Measurements from ENCODE around the gene NEDD9. TPM values are rescaled to one million over a fixed set of nuclear protein-coding genes. Genes with fewer than 3 reads are reported as not detected.

The NEDD9 gene
- total RNA-seq, 1 experiment from 2014 or later: 0.17 TPM

- no peak for TF ChIP-seq CBX3 (IDR thresholded peaks at IDR 0.05; ENCODE audit: low read depth)
- TF ChIP-seq FOSL1 (IDR thresholded peaks at IDR 0.05; ENCODE audit: low read depth): no peak
- TF ChIP-seq CEBPB (IDR thresholded peaks at IDR 0.05; ENCODE audit: low read depth): no peak
- TF ChIP-seq ATF3 (IDR thresholded peaks at IDR 0.05): no peak
- no peak for TF ChIP-seq ZNF274 (IDR thresholded peaks at IDR 0.05; ENCODE audit: low read depth, low read length)
- TF ChIP-seq SRF (IDR thresholded peaks at IDR 0.05; ENCODE audit: low read depth): no peak
- TF ChIP-seq TCF7L2 (IDR thresholded peaks at IDR 0.05; ENCODE audit: borderline replicate concordance, extremely low read depth, insufficient read depth, insufficient read length): no peak
- TF ChIP-seq EZH2phosphoT487 (IDR thresholded peaks at IDR 0.05; ENCODE audit: borderline replicate concordance): no peak
- no peak for TF ChIP-seq MAX (IDR thresholded peaks at IDR 0.05)
- no peak for TF ChIP-seq ZBTB33 (IDR thresholded peaks at IDR 0.05; ENCODE audit: extremely low read depth, insufficient replicate concordance, low read length)
- no peak for TF ChIP-seq JUND (IDR thresholded peaks at IDR 0.05)
- no peak for TF ChIP-seq CTCF (IDR thresholded peaks at IDR 0.05 in 2 of 3, conservative IDR thresholded peaks at IDR 0.05 in 1 of 3; ENCODE audit: borderline replicate concordance in 1 of 3, insufficient read depth in 1 of 3, low read depth in 2 of 3, low read length in 2 of 3)
- no peak for TF ChIP-seq EZH2 (IDR thresholded peaks at IDR 0.05)
- no peak for TF ChIP-seq POLR2A (IDR thresholded peaks at IDR 0.05; ENCODE audit: borderline replicate concordance, extremely low read depth, insufficient read depth, insufficient read length)
- TF ChIP-seq RAD21 (IDR thresholded peaks at IDR 0.05; ENCODE audit: low read depth): no peak
- TF ChIP-seq ZFX (IDR thresholded peaks at IDR 0.05): no peak
- TF ChIP-seq REST (IDR thresholded peaks at IDR 0.05; ENCODE audit: low read depth): no peak
- no peak for TF ChIP-seq SP1 (IDR thresholded peaks at IDR 0.05; ENCODE audit: low read depth)
- no peak for TF ChIP-seq YY1 (IDR thresholded peaks at IDR 0.05; ENCODE audit: extremely low read depth, insufficient replicate concordance, low read depth, low read length)
- DNase-seq (ENCODE audit: low read depth, low spot score) (no peak), ATAC-seq (no peak)
- Histone ChIP-seq H2AFZ (ENCODE audit: low read depth, low read length, poor library complexity, severe bottlenecking) (no peak overlapping the region), H3K9me2 (ENCODE audit: insufficient read depth) (no peaks in the 10 kb centered on the region), H3K79me2 (ENCODE audit: insufficient read depth, low read length) (no peaks in the 10 kb centered on the region), H3K4me2 (ENCODE audit: low read length) (no peak overlapping the region), H3K27ac (ENCODE audit: low read depth, low read length) (no peak overlapping the region), H3K9me3 (ENCODE audit: control insufficient read depth in 1 of 2, insufficient read depth in 1 of 2, low read depth in 1 of 2, low read length in 2 of 2) (no peaks in the 10 kb centered on the region), H4K20me1 (ENCODE audit: insufficient read depth) (no peaks in the 10 kb centered on the region), H3K27me3 (ENCODE audit: insufficient read depth, low read length) (0 out of 2 replicates have a peak, but pooled peaks cover 9% of the 10 kb centered on the region), H3K9ac (ENCODE audit: low read length) (no peak overlapping the region), H3K4me1 (ENCODE audit: control insufficient read depth in 1 of 2, insufficient read depth in 2 of 2, low read length in 2 of 2) (peaks cover 0 to 7% of the 10 kb centered on the region in 2 experiments; a peak in 3 of 4 replicates), H3K4me3 (replicated peaks in 1 of 2; ENCODE audit: low read depth in 1 of 2, low read length in 2 of 2) (no peak overlapping the region), H3K36me3 (ENCODE audit: control insufficient read depth in 1 of 2, insufficient read depth in 2 of 2, low read length in 2 of 2) (no peaks in the 10 kb centered on the region)
- intact Hi-C loops (cut with micrococcal nuclease): loop anchor here (5.0 kb wide), 1 partner anchor 263 kb away; no protein-coding TSS in a partner anchor
- CTCF ChIA-PET: no interaction called here
- POLR2A ChIA-PET: no interaction called here
- RAD21 ChIA-PET (ENCODE audit: low non-redundant PET in 1 of 2, low total read pairs in 2 of 2, uncharacterized antibody in 2 of 2, unreplicated experiment in 2 of 2): no interaction called here
- BruUV-seq (replicated peaks): no TSS peak
Measured at GRCh38 chr6:11233673-11234573, 1.5 kb upstream of the NEDD9 start.

Measured in HCT116 (cell line).